Measurements from ENCODE around the gene GSTM5. TPM values are rescaled to one million over a fixed set of nuclear protein-coding genes. Genes with fewer than 3 reads are reported as not detected.
"Not testable (repeated sequence)": the region's sequence is repeated elsewhere in the genome, so short reads cannot be mapped to it uniquely, and the experiment has no call there.

The GSTM5 gene
- total and polyA plus RNA-seq, 2 of the 8 experiments (the other 6 are each of a cell fraction or from before 2014, with no cell fraction given) = 0.24 to 0.89 TPM

DNA sequence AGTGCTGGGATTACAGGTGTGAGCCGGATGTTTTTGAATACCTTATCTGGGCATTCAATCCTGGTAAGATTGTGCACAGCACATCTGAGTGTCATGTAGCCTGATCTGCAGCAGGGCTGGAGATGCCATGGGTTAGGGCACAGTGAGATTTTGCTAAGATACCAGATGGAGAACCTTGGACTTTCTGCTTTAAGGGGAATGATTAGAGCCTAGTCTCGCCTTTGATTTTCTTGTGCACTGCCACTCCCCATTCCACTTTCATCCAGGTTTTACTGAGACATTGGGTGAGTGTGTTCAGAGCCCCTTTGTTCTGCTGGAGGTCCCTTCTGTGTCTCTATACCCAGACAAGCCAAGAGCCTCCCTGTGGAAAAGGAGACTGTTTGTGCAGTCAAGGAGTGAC is 38.2 kb upstream of the GSTM5 start:
- H3K14ac ChIP-seq (ENCODE audit: insufficient read length); H4K20me1 ChIP-seq (replicated peaks in 1 of 2; ENCODE audit: control insufficient read depth in 1 of 2, insufficient read depth in 2 of 2, low read length in 2 of 2); H2AFZ ChIP-seq (ENCODE audit: low read length); H2BK12ac ChIP-seq (ENCODE audit: low read depth, low read length); H3K9ac ChIP-seq (replicated peaks in 1 of 4; ENCODE audit: extremely low read depth in 1 of 4, low read depth in 3 of 4, low read length in 3 of 4); H3K4me3 ChIP-seq (ENCODE audit: extremely low read depth in 1 of 4, insufficient read depth in 2 of 4, low read depth in 3 of 4, low read length in 4 of 4); H3K79me1 ChIP-seq (ENCODE audit: low read depth, low read length); FAIRE-seq; H3K4me2 ChIP-seq (ENCODE audit: insufficient read depth in 1 of 2, low read depth in 2 of 2, low read length in 2 of 2); H2BK15ac ChIP-seq (ENCODE audit: low read length); H4K5ac ChIP-seq (ENCODE audit: insufficient read length, low read depth, low read length); H3K27ac ChIP-seq (ENCODE audit: low read depth, low read length); DNase-seq (ENCODE audit: low read depth in 1 of 2, low spot score in 2 of 2); H2BK120ac ChIP-seq (replicated peaks; ENCODE audit: low read depth, low read length); POLR2A ChIA-PET (ENCODE audit: partially characterized antibody); H3K36me3 ChIP-seq (ENCODE audit: control insufficient read depth in 2 of 4, insufficient read depth in 4 of 4, low read length in 3 of 4); H2BK5ac ChIP-seq (ENCODE audit: low read depth, low read length); H2AK5ac ChIP-seq (ENCODE audit: low read depth, low read length); H4K91ac ChIP-seq (replicated peaks; ENCODE audit: insufficient read length, low read length); H3K4me1 ChIP-seq (replicated peaks in 1 of 4; ENCODE audit: control insufficient read depth in 3 of 4, insufficient read depth in 4 of 4, low read length in 3 of 4); H3K56ac ChIP-seq (replicated peaks; ENCODE audit: insufficient read length, low read depth, low read length); H3K27me3 ChIP-seq (replicated peaks in 1 of 4; ENCODE audit: control insufficient read depth in 3 of 4, extremely low read depth in 1 of 4, insufficient read depth in 3 of 4, low read length in 3 of 4); H2BK20ac ChIP-seq (ENCODE audit: low read length); H3K18ac ChIP-seq (ENCODE audit: extremely low read depth, low read length); H3K4ac ChIP-seq (replicated peaks; ENCODE audit: insufficient read length, low read depth, low read length); H3K23ac ChIP-seq (ENCODE audit: insufficient read length); H3K79me2 ChIP-seq (ENCODE audit: control insufficient read depth in 1 of 2, insufficient read depth in 2 of 2, low read length in 2 of 2); H4K8ac ChIP-seq (ENCODE audit: extremely low read depth, insufficient read depth, low read length); H3K23me2 ChIP-seq (ENCODE audit: low read depth, low read length); H3K9me3 ChIP-seq (ENCODE audit: insufficient read depth in 2 of 2, low read depth in 1 of 2, low read length in 1 of 2): not testable (repeated sequence)
- CTCF ChIA-PET (ENCODE audit: partially characterized antibody) = interaction anchor here (2.0 kb wide), 1 partner anchor 34 kb away, joined by 9 read pairs; no protein-coding TSS in a partner anchor
- 86% methylated on average over 2 of the region's 2 CpGs; no CpG with 5 or more reads in 1 of the 2 experiments for WGBS, 2 experiments (ENCODE audit: extremely low coverage in 1 of 2, insufficient coverage in 1 of 2, insufficient read length in 1 of 2, insufficient replicate concordance in 2 of 2, low coverage in 1 of 2, low lambda C conversion rate in 2 of 2, missing lambda C conversion rate in 1 of 2)

DNA sequence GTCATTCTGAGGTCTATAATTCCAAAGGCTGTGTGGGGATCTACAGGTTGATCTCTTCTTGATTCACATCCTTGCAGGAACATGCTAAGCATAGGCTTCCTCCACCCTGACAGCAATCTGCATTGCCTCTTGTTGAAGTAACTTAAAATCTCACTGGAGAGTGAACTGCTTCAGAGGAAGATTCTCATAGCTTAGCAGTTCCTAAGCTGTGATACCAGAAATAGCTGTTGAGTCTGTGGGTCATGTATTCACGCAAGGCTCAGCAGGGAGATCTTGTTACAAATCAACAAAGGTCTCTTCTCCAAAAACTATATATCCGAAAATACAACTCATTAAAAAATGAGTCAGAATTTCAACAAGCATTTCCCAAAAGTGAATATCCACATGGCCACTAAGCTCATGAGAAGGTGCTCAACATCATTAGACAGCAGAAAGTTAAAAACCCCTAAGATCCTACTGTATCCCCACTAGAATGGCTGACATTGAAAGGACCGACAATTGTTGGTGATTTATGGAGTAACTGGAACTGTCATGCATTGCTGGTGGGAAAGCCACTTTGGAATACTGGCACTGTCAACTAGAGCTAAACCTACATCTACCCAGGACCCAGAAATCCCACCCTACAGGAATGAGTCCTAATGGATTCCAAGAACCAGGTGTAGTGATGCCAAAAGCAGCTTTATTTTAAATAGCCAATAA is 35.2 kb upstream of the GSTM5 start:
- H4K5ac ChIP-seq (ENCODE audit: insufficient read length, low read depth, low read length); H2AK5ac ChIP-seq (ENCODE audit: low read depth, low read length); H2BK120ac ChIP-seq (replicated peaks; ENCODE audit: low read depth, low read length); H4K91ac ChIP-seq (replicated peaks; ENCODE audit: insufficient read length, low read length); H2BK15ac ChIP-seq (ENCODE audit: low read length); DNase-seq (ENCODE audit: low read depth in 1 of 2, low spot score in 2 of 2); H3K23ac ChIP-seq (ENCODE audit: insufficient read length); H3K4ac ChIP-seq (replicated peaks; ENCODE audit: insufficient read length, low read depth, low read length); H3K79me1 ChIP-seq (ENCODE audit: low read depth, low read length); H3K79me2 ChIP-seq (ENCODE audit: control insufficient read depth in 1 of 2, insufficient read depth in 2 of 2, low read length in 2 of 2); H4K20me1 ChIP-seq (replicated peaks in 1 of 2; ENCODE audit: control insufficient read depth in 1 of 2, insufficient read depth in 2 of 2, low read length in 2 of 2); FAIRE-seq; H3K56ac ChIP-seq (replicated peaks; ENCODE audit: insufficient read length, low read depth, low read length); H3K27ac ChIP-seq (ENCODE audit: low read depth, low read length); H3K14ac ChIP-seq (ENCODE audit: insufficient read length); H2BK5ac ChIP-seq (ENCODE audit: low read depth, low read length); H3K4me1 ChIP-seq (replicated peaks in 1 of 4; ENCODE audit: control insufficient read depth in 3 of 4, insufficient read depth in 4 of 4, low read length in 3 of 4); H3K36me3 ChIP-seq (ENCODE audit: control insufficient read depth in 2 of 4, insufficient read depth in 4 of 4, low read length in 3 of 4); H3K9ac ChIP-seq (replicated peaks in 1 of 4; ENCODE audit: extremely low read depth in 1 of 4, low read depth in 3 of 4, low read length in 3 of 4); H2BK20ac ChIP-seq (ENCODE audit: low read length); H2BK12ac ChIP-seq (ENCODE audit: low read depth, low read length); H2AFZ ChIP-seq (ENCODE audit: low read length); H3K4me2 ChIP-seq (ENCODE audit: insufficient read depth in 1 of 2, low read depth in 2 of 2, low read length in 2 of 2); H3K4me3 ChIP-seq (ENCODE audit: extremely low read depth in 1 of 4, insufficient read depth in 2 of 4, low read depth in 3 of 4, low read length in 4 of 4); H3K9me3 ChIP-seq (ENCODE audit: insufficient read depth in 2 of 2, low read depth in 1 of 2, low read length in 1 of 2); H3K18ac ChIP-seq (ENCODE audit: extremely low read depth, low read length); H3K23me2 ChIP-seq (ENCODE audit: low read depth, low read length); H4K8ac ChIP-seq (ENCODE audit: extremely low read depth, insufficient read depth, low read length); H3K27me3 ChIP-seq (replicated peaks in 1 of 4; ENCODE audit: control insufficient read depth in 3 of 4, extremely low read depth in 1 of 4, insufficient read depth in 3 of 4, low read length in 3 of 4): not testable (repeated sequence)
- ChIA-PET CTCF (ENCODE audit: partially characterized antibody) (interaction anchor here (0.7 to 0.8 kb wide), 2 partner anchors 11 to 47 kb away, joined by 3 read pairs; partner anchors contain the start of gene GSTM1), POLR2A (ENCODE audit: partially characterized antibody) (interaction anchor here (0.6 kb wide), 1 partner anchor 10 kb away, joined by 3 read pairs; no protein-coding TSS in a partner anchor)
- 88% methylated on average over 3 of the region's 3 CpGs; no CpG with 5 or more reads in 1 of the 2 experiments for WGBS, 2 experiments (ENCODE audit: extremely low coverage in 1 of 2, insufficient coverage in 1 of 2, insufficient read length in 1 of 2, insufficient replicate concordance in 2 of 2, low coverage in 1 of 2, low lambda C conversion rate in 2 of 2, missing lambda C conversion rate in 1 of 2)

Measured in H1 (cell line).